ENCODE measurements around the gene CHURC1.

Gene CHURC1

GRCh38 chr14:64914237-64915028 lies at the start of gene CHURC1:
Gene CHURC1 (plus strand): TSS chr14:64914455. CDS start chr14:64914496, 41 bp downstream.
- peak; percentile 99 for DNase-seq

GRCh38 chr14:64865109-64865508 lies 49.1 kb upstream of the CHURC1 start:
- DNase-seq: no peak

- DNase-seq: no peak
Observed at GRCh38 chr14:64865992-64866391, 48.3 kb upstream of the CHURC1 start.

GRCh38 chr14:64867182-64867581 lies 47.1 kb upstream of the CHURC1 start:
- no peak for DNase-seq

GRCh38 chr14:64868379-64868778 lies 45.9 kb upstream of the CHURC1 start:
- no peak for DNase-seq

GRCh38 chr14:64868841-64869240 lies 45.4 kb upstream of the CHURC1 start:
- DNase-seq: no peak

GRCh38 chr14:64870160-64870559 lies 44.1 kb upstream of the CHURC1 start:
- DNase-seq: no peak

GRCh38 chr14:64871344-64871743 lies 42.9 kb upstream of the CHURC1 start:
- DNase-seq: no peak

GRCh38 chr14:64873506-64874219 lies 40.6 kb upstream of the CHURC1 start:
- peak; percentile 23 for DNase-seq

- no peak for DNase-seq
Observed at GRCh38 chr14:64875350-64875749, 38.9 kb upstream of the CHURC1 start.

GRCh38 chr14:64877846-64878245 lies 36.4 kb upstream of the CHURC1 start:
- DNase-seq: no peak

GRCh38 chr14:64878837-64879634 lies 35.2 kb upstream of the CHURC1 start:
- peak; percentile 6 for DNase-seq

GRCh38 chr14:64879635-64880220 lies 34.5 kb upstream of the CHURC1 start, which contains the start of gene SPTB:
Gene SPTB (minus strand): TSS chr14:64879907. CDS start chr14:64823094, 56,813 bp downstream.
- DNase-seq: peak; percentile 3

GRCh38 chr14:64880221-64881121 lies 33.8 kb upstream of the CHURC1 start:
- peak; percentile 22 for DNase-seq

- DNase-seq: no peak
Observed at GRCh38 chr14:64885559-64885958, 28.7 kb upstream of the CHURC1 start.

- DNase-seq: no peak
Observed at GRCh38 chr14:64889352-64889751, 24.9 kb upstream of the CHURC1 start.

GRCh38 chr14:64891173-64891838 lies 22.9 kb upstream of the CHURC1 start:
- DNase-seq: no peak

GRCh38 chr14:64891839-64892375 lies 22.3 kb upstream of the CHURC1 start:
- peak; percentile 61 for DNase-seq

- peak; percentile 22 for DNase-seq
Observed at GRCh38 chr14:64899958-64900357, 14.3 kb upstream of the CHURC1 start.

GRCh38 chr14:64906022-64906421 lies 8.2 kb upstream of the CHURC1 start:
- no peak for DNase-seq
